SK-N-MC (cell line): ENCODE results near the gene PPP2R3A.
A peak's percentile ranks its signal among the peaks of the same experiment; 100 is the strongest.

Source experiments
- DNase-seq: peaks from one replicate; pipeline ENCODE4 v3.0.0-alpha.2; 2011; ENCODE audit warnings: low read depth, low spot score
- H3K27ac ChIP-seq: fragments of 200-600 bp; sonication (generic); 2 replicates; pipeline ENCODE4 v1.5.1; 2016; ENCODE audit warnings: mixed run types
- H3K36me3 ChIP-seq: fragments of 200-600 bp; sonication (generic); 2 replicates; pipeline ENCODE4 v1.6.1; 2017; ENCODE audit warnings: antibody characterized with exemption, low read length, mixed read lengths; ENCODE audit not compliant: insufficient read depth
- H3K4me3 ChIP-seq: fragments of 200-600 bp; sonication (generic); 2 replicates; pipeline ENCODE4 v1.5.1; 2016
- H3K9ac ChIP-seq: fragments of 200-600 bp; sonication (generic); 2 replicates; pipeline ENCODE4 v1.8.0; 2017; ENCODE audit warnings: mixed run types, mixed read lengths; ENCODE audit not compliant: insufficient read length
- H3K9me3 ChIP-seq: fragments of 200-600 bp; sonication (generic); 2 replicates; pipeline ENCODE4 v1.6.1; 2017; ENCODE audit warnings: low read depth, mild to moderate bottlenecking, antibody characterized with exemption, low read length, moderate library complexity, mixed read lengths
- EZH2 ChIP-seq: fragments of 200-600 bp; sonication (generic); IDR thresholded peaks from one replicate; pipeline ENCODE4 v1.6.1; 2017; ENCODE audit warnings: antibody characterized with exemption
- FOXP2 ChIP-seq: optimal IDR thresholded peaks from 2 replicates; pipeline ENCODE3; 2011; ENCODE audit warnings: mild to moderate bottlenecking, moderate library complexity; ENCODE audit not compliant: insufficient read depth; ENCODE audit errors: extremely low read length, control extremely low read depth
- POLR2AphosphoS5 ChIP-seq: IDR thresholded peaks from 2 replicates; pipeline ENCODE4 v1.6.1; 2012; ENCODE audit warnings: mild to moderate bottlenecking, low read depth, low read length, borderline replicate concordance

PPP2R3A gene

DNA sequence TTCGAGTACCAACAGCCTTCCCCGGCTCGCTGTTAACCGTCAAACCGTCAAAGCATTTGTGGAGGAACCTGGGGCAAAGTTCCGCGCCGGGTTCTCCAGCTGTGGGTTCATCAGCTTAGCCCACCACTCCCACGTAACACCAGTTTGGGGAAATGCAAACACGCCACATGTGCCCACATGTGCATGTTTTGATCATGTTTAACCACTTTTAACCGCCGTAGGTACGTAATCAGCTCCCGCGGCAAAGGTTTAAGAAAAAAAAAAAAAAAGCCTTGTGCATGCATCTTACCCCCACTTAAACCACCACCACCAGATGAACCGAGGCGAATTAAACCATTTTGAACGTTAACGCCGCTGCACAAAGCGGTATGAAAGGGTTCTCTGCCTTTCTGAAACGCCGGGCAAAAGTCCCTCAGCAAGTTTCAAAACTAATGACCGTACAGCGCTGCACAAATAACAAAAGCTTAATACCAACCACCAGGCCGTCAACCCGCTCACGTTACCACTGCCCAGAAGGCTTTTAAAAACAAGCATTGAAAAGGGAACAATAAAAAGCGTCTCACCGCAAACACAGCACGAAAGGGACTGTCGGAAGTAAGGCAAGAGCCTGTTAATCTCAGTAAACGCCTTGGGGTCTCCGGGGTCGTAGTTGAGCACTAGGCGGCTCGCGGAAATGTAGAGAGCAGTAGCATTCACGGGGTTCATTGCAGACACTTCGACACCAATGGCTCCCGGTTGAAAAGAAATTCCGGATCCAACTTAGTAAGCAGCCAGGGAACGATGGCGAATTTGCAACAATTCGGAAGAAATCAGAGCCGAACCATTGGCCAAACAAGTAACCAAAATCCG, 229.1 kb downstream of the PPP2R3A start:
- H3K27ac ChIP-seq: peak overlapping the region; percentile 92
- peaks cover 3% of the 10 kb centered on the region; the same call in 1 of the 2 replicates for H3K9me3 ChIP-seq
- peak overlapping the region; percentile 97 for H3K4me3 ChIP-seq
- H3K9ac ChIP-seq: peak overlapping the region; percentile 96
- DNase-seq: no peak
- H3K36me3 ChIP-seq: peaks cover 31% of the 10 kb centered on the region
- no peak for TF ChIP-seq EZH2
- no peak for TF ChIP-seq FOXP2
- TF ChIP-seq POLR2AphosphoS5: no peak

DNA sequence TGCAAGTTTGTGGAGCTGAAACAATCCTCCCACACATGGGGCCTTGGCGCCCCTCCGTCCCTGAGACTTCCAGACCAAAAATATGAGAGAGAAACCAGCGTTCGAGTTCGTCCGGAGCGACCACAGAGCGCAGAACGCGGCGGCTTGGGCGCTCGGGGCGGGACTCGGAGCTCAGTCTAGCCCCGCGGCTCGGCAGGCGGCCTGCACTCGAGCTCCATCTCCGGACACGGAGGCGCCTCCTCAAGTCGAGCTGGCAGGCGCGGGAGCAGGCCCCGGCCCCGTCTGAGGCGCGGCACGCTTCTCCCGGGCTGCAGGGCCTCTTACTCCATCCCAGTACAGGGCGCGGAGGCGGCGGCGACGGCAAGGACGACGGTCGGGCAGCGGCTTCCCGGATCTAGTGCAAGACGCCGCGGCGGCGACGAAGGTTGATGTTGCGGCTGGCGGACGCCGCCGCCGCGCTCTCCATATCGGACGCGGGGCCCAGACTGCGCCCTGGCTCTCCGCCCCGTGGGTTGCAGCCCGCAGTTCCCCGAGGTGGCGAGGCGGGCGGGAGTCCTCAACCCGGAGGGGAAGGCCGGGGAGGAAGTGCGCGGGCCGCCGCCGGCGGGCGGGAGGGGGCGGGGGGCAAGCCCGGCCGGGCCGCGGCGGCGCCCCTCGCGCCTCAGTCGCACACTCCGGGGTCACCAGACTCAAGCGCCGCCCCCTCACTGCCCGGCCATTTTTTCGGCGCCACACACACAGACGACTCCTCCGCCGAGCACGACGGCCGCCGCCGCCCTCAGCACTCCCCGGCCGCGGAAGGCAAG, 229.9 kb downstream of the PPP2R3A start:
- peaks cover 3% of the 10 kb centered on the region; the same call in 1 of the 2 replicates for H3K9me3 ChIP-seq
- H3K36me3 ChIP-seq: peaks cover 25% of the 10 kb centered on the region
- TF ChIP-seq POLR2AphosphoS5: no peak; the same call in 1 of the 2 replicates
- TF ChIP-seq FOXP2: no peak
- TF ChIP-seq EZH2: no peak
- peak overlapping the region; percentile 97 for H3K4me3 ChIP-seq
- DNase-seq: no peak
- H3K9ac ChIP-seq: peak overlapping the region; percentile 96
- peak overlapping the region; percentile 92 for H3K27ac ChIP-seq

DNA sequence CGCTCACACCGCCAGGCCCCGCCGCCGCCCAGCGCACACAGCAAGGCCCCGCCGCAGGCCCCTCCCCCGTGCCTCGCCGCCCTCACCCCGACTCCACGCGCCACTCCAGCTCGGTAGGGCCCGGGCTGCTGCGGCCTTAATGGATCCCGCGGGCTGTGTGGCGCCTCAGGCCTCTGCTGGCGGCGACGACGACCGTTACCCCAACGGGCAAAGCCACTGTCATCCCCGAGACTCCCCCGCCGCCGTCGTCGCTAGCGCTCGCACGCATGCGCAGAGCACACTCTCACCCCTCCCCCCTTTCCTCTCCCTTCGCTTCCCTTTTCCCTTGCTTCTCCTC, 230.5 kb downstream of the PPP2R3A start, which contains the start of gene MSL2:
TSS of gene MSL2 (minus strand) at position 272 of the 337 bp plus-strand sequence. CDS start 1,222 bp downstream, outside the sequence.
- Histone ChIP-seq H3K36me3 (peaks cover 19% of the 10 kb centered on the region), H3K4me3 (peak within 1 kb of the TSS; percentile 97), H3K9me3 (peaks cover 3% of the 10 kb centered on the region; the same call in 1 of the 2 replicates), H3K27ac (peak within 1 kb of the TSS; percentile 92), H3K9ac (peak within 1 kb of the TSS; percentile 96)
- no peak for DNase-seq
- TF ChIP-seq EZH2 (no peak), FOXP2 (no peak), POLR2AphosphoS5 (no peak; the same call in 1 of the 2 replicates)

DNA sequence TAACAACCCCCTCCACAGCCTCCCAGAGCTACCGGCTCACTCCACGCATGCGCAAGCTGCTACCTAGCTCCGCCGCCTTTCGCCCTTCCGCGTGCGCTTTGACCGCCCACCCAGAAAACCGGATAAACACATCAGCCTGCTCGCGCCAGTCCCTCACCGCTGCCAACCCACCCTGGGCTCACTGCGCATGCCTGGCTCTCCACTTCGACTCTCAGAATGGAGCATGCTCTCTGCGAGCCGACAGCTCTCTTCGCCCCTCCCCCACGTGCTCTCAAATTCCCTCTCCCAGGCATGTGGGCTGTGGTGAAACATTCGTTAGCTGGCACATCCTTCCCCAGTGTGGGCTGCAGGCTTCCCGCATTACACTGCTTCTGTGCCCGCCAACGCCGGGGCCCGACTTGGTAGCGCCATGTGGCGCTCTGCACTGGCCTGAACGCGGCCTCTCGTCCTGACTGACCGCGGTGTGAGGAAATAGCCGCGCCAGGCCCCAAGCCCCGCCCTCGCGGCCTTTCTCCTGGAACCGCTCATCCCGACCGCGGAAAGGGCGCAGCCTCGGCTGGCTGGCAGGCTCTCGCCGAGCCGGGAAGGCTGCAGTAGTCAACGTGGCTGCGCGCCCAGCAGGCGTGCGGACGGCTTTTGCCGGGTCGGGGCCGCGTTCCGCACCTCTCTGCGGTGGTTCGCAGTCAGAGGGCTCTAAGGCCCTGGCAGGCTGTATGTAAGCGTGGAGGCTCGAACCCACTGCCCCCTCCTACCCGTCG, 231.1 kb downstream of the PPP2R3A start:
- peak overlapping the region; percentile 96 for H3K9ac ChIP-seq
- H3K36me3 ChIP-seq: peaks cover 16% of the 10 kb centered on the region
- peak overlapping the region; percentile 92 for H3K27ac ChIP-seq
- TF ChIP-seq POLR2AphosphoS5 (peak; percentile 90; the same call in 1 of the 2 replicates), FOXP2 (no peak), EZH2 (no peak)
- DNase-seq: peak; percentile 100
- peak overlapping the region; percentile 97 for H3K4me3 ChIP-seq
- H3K9me3 ChIP-seq: peaks cover 3% of the 10 kb centered on the region; the same call in 1 of the 2 replicates

DNA sequence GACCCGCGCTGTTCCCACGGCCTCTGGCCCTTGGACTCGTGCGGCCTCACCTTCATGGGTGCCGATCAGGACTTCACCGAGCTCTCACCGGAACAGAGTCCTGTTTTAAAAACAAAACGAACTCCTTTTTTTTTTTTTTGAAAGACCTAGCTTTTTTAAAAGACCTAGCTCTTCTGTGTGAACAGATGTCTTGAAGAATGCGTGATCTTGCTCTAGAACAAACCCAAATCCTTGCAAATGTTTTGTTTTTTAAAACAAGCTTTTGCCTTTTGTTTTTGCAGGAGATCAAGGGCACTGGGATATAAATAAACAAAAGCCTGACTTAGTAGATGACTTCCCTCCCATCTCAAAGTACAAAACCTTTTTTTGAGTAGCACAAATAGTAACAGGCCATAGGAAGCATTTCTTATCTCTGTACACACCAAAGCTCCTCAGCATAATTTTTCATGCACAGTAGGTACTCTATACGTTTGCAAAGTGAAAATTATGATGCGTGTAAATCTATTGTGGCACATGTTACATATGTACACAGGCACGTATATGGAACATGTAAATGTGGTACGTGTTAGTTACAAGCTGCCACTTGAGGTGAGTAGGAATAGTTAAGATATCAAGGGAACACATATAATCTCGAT, 231.7 kb downstream of the PPP2R3A start:
- Histone ChIP-seq H3K36me3 (peaks cover 13% of the 10 kb centered on the region; the same call in 1 of the 2 replicates), H3K9ac (peak overlapping the region; percentile 68), H3K4me3 (peak overlapping the region; percentile 97), H3K9me3 (peaks cover 3% of the 10 kb centered on the region; the same call in 1 of the 2 replicates), H3K27ac (peak overlapping the region; percentile 92)
- TF ChIP-seq POLR2AphosphoS5: no peak
- no peak for TF ChIP-seq EZH2
- TF ChIP-seq FOXP2: no peak
- DNase-seq: no peak
